Measurements from ENCODE around the gene NAGS.

DNA sequence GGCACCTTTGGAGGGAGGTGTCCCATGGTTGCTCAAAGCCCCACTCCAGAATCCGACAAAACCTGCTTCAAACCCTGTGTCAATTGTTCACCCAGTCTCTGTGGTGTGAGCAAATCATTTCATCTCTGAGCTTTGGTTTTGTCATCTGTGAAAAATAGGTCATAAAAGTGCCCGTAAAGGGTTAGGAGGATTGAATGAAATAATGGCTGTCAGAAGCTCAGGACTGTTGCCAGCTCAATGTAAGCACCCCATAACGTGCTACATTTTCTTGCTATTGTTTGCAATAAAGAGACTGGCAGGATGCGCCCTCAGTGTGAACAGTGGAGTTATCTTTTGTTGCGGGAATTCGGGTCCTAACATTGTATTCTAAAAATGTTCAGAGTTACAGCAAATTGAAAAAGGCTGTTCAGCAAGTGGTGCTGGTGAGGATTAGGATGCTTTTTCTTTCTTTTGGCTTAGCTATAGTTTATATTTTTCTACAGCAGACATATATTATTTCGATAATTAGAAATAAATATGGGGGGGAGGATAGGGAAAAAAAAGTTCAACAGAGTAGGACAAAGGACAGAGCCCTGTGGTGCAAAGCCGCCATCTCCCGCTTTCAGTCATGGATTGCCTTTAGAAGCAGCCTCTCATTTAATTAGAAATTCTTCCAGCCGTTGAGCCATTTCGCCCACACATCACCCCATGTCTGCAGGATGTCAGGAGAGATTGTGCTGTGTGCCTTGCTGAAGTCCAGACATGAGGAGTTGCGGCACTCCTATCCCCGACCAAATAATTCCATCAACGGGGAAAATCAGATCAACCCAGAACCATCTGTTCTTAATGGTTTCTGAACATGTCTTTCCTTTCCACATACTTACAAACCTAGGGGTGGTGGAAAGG is 29.8 kb upstream of the NAGS start:
- TF ChIP-seq POLR2A (IDR thresholded peaks at IDR 0.05; ENCODE audit: low read length) (no peak), GATA1 (IDR thresholded peaks at IDR 0.05; ENCODE audit: low read depth, low read length) (no peak)

All from erythroblast (primary cell).